Measurements from ENCODE around the gene DMXL2.
"Not testable (repeated sequence)": the region's sequence is repeated elsewhere in the genome, so short reads cannot be mapped to it uniquely, and the experiment has no call there.

DMXL2 gene

GRCh38 chr15:51494411-51495314 lies 127.9 kb downstream of the DMXL2 start:
- Mint-ChIP-seq H3K4me1 (no peaks in the 10 kb centered on the region), H3K27ac (peak overlapping the region in 1 of 2 donors; percentile 14), H3K9me3 (no peaks in the 10 kb centered on the region), H3K4me3 (no peak overlapping the region), H3K27me3 (no peaks in the 10 kb centered on the region)
- ATAC-seq (no peak), DNase-seq (no peak)

DNA sequence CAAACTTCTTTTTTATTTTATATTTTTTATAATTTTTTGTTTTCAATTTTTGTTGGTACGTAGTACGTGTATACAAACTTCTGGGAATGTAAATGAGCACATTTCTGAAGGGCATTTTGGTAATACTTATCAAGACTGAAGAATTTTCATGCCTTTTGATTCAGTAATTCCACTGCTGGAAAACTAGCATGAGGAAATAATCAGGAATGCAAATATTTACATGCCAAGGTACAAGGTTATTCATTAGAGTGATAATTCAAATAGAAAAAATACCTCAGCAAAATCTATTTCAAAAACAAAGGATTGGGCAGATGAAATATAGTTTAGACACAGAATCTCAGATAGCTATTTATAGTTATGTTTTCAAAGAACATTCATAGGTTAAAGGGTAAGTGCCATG lies 128.7 kb downstream of the DMXL2 start:
- Mint-ChIP-seq H3K9me3 (no peaks in the 10 kb centered on the region), H3K4me3 (no peak overlapping the region), H3K4me1 (no peaks in the 10 kb centered on the region), H3K27ac (no peak overlapping the region), H3K27me3 (no peaks in the 10 kb centered on the region)
- ATAC-seq (no peak), DNase-seq (no peak)

GRCh38 chr15:51492528-51492927 lies 130.0 kb downstream of the DMXL2 start:
- ATAC-seq (no peak), DNase-seq (no peak)
- Mint-ChIP-seq H3K4me3 (no peak overlapping the region), H3K27ac (no peak overlapping the region), H3K9me3 (no peaks in the 10 kb centered on the region), H3K27me3 (no peaks in the 10 kb centered on the region), H3K4me1 (no peaks in the 10 kb centered on the region)

DNA sequence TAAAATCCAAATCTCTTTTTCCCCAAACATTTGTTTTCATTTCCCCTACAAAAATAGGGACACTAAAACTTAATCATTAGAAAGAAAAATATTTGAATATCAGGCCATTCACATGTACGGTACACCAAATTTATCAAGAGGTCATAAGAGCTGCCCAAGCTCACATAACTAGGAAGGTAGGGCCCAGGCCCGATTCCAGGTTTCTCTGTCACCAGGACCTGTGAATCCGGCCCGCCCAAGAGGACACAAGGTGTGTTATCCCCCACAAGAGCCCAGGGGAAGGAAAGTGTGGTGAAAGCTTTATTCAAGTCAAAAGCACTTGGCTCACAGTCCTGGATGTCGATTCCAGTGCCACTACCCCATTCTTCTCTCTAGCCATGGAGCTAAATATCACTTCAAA lies 130.6 kb downstream of the DMXL2 start:
- no peaks in the 10 kb centered on the region for H3K4me1 Mint-ChIP-seq
- H3K9me3 Mint-ChIP-seq, result no peaks in the 10 kb centered on the region
- no peaks in the 10 kb centered on the region for H3K27me3 Mint-ChIP-seq
- ATAC-seq (no peak), DNase-seq (no peak)
- H3K27ac Mint-ChIP-seq, result no peak overlapping the region
- no peak overlapping the region for H3K4me3 Mint-ChIP-seq

DNA sequence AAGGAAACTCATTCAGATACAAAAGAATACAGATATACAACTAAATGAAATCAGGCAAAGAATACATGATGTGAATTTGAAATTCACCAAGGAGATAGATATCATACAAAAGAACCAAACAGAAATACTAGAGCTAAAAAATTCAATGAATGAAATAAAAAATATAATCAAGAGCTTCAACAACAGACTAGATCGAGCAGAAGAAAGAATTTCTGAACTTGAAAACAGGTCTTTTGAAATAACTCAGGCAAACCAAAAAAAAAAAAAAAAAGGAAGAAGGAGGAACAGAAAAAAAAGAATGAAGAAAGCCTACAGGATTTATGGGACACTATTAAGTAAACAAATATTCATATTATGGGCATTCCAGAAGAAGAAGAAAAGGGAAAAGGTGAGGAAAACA lies 137.8 kb downstream of the DMXL2 start:
- H3K4me3 Mint-ChIP-seq, result no peak overlapping the region
- no peak overlapping the region for H3K27ac Mint-ChIP-seq
- H3K9me3 Mint-ChIP-seq, result peaks cover 13 to 18% of the 10 kb centered on the region in 2 donors
- DNase-seq, result no peak
- no peaks in the 10 kb centered on the region for H3K4me1 Mint-ChIP-seq
- ATAC-seq, result no peak
- no peaks in the 10 kb centered on the region for H3K27me3 Mint-ChIP-seq

GRCh38 chr15:51483985-51484384 lies 138.6 kb downstream of the DMXL2 start:
- no peak for ATAC-seq
- Mint-ChIP-seq H3K4me1 (no peaks in the 10 kb centered on the region), H3K27me3 (no peaks in the 10 kb centered on the region), H3K9me3 (peaks cover 13 to 18% of the 10 kb centered on the region in 2 donors), H3K4me3 (no peak overlapping the region), H3K27ac (no peak overlapping the region)
- DNase-seq, result no peak

- DNase-seq, result no peak
- Mint-ChIP-seq H3K9me3 (peaks cover 13 to 18% of the 10 kb centered on the region in 2 donors), H3K27ac (no peak overlapping the region), H3K4me3 (no peak overlapping the region), H3K27me3 (no peaks in the 10 kb centered on the region), H3K4me1 (no peaks in the 10 kb centered on the region)
- no peak for ATAC-seq
Observed at GRCh38 chr15:51483520-51483919, 139.1 kb downstream of the DMXL2 start.

- Mint-ChIP-seq H3K27ac (no peak overlapping the region), H3K27me3 (no peaks in the 10 kb centered on the region), H3K9me3 (no peaks in the 10 kb centered on the region), H3K4me3 (no peak overlapping the region), H3K4me1 (no peaks in the 10 kb centered on the region)
- ATAC-seq (no peak), DNase-seq (no peak)
Observed at GRCh38 chr15:51475736-51476135, 146.8 kb downstream of the DMXL2 start.

DNA sequence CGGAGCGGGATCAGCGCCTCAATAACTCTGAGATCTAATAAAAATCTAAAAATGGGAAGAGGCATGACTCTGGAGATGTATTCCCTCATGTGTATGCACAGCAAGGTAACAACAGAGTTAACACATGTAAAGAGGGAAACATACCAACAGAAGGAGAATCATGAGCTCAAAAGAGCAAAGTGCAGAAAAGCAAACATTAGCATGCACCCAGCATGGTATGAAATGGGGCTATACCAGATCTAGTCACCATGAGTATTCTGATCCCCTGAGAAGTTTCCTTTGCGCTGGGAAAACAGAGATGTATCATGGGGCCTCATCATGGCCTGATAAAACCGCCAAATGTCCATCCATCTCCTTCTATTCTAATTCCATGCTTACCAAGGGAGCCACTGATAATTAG lies 152.1 kb downstream of the DMXL2 start:
- no peaks in the 10 kb centered on the region for H3K27me3 Mint-ChIP-seq

DNA sequence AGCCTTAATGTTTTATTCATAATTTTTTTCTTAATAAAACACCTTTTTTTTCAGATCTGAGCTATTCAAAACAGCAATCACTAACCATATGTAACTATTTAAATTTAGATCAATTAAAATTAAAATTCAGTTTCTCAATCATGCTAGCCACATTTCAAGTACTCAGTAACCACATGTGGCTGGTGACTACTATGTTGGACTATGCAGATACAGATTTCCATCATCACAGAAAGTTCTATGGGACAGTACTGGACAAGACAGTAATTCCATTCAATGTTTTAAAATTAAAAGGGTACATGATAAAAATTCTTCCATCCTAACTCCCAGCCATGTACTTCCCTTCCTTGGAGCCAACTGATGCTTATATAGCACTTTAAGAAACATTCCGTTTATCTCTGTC lies 161.8 kb downstream of the DMXL2 start:
- no peaks in the 10 kb centered on the region for H3K27me3 Mint-ChIP-seq
- DNase-seq (no peak), ATAC-seq (no peak)
- H3K27ac Mint-ChIP-seq, result no peak overlapping the region
- H3K9me3 Mint-ChIP-seq, result no peaks in the 10 kb centered on the region
- no peaks in the 10 kb centered on the region for H3K4me1 Mint-ChIP-seq
- no peak overlapping the region for H3K4me3 Mint-ChIP-seq

More for the DNA sequence above, 152.1 kb downstream of the DMXL2 start:
- Mint-ChIP-seq H3K4me1 (no peaks in the 10 kb centered on the region), H3K4me3 (no peak overlapping the region), H3K27ac (no peak overlapping the region), H3K9me3 (no peaks in the 10 kb centered on the region)
- DNase-seq, result no peak
- ATAC-seq, result no peak

DNA sequence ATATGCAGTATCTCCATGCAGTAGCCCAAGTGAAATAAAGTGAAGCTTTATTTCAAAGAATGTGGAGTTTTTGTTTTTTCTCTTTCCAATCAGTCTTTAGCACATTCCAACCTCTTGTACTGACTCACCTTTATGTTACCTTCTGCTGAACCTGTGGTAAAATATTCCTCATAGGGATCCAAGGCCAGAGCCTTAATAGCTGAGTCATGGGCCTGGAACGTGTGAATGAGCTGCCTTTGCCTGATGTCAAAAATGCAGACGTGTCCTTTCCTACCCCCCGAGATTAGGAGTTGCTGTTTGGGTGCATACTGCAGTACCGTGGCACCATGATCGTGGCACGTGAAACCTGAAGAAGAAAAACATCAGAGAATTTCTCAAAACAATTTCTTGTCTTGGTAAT lies 172.6 kb downstream of the DMXL2 start:
- H3K4me1 Mint-ChIP-seq, result peaks cover 12% of the 10 kb centered on the region
- no peaks in the 10 kb centered on the region for H3K9me3 Mint-ChIP-seq
- DNase-seq (no peak), ATAC-seq (no peak)
- H3K27ac Mint-ChIP-seq, result no peak overlapping the region
- H3K27me3 Mint-ChIP-seq, result no peaks in the 10 kb centered on the region
- H3K4me3 Mint-ChIP-seq, result no peak overlapping the region

GRCh38 chr15:51448622-51449399 lies 173.8 kb downstream of the DMXL2 start:
- ATAC-seq, result no peak
- Mint-ChIP-seq H3K27ac (no peak overlapping the region), H3K4me3 (no peak overlapping the region), H3K4me1 (peaks cover 12% of the 10 kb centered on the region), H3K9me3 (no peaks in the 10 kb centered on the region), H3K27me3 (no peaks in the 10 kb centered on the region)
- DNase-seq, result no peak

DNA sequence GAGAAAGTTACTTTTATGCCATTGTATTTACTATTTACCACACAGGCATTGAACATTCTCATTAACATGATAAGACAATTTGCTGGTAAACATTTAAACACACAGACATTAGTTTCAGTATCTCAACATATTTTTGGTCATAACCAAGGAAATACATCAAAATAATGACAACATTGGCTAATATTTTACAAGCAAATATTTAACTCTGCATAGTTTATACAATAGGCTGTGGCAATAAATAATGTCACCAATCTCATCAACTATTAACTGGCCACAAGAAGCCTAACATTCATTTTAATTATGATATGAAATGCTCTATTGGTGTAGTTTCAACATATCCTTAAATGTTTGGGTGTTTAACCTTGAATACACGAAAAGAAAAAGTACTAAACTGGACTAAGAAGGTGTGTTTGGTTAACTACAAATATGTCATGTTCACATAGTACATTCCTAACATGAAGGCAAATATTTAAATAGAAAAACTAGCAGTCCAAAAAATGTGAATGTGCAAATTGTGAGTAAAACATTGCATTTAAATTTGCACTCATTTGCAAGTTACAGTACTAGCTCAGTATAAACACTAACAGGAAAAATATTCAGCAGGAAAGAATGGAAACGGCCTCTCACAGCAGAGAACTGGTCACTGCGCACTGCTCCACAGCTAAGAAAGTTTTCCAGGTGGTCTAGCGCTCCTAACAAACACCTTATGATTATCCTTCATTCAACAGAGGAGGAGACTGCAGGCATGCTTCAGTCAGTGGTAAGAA lies 174.5 kb downstream of the DMXL2 start:
- H3K9me3 Mint-ChIP-seq, result no peaks in the 10 kb centered on the region
- DNase-seq (no peak), ATAC-seq (no peak)
- peaks cover 12% of the 10 kb centered on the region for H3K4me1 Mint-ChIP-seq
- no peaks in the 10 kb centered on the region for H3K27me3 Mint-ChIP-seq
- no peak overlapping the region for H3K4me3 Mint-ChIP-seq
- H3K27ac Mint-ChIP-seq, result no peak overlapping the region

- not testable (repeated sequence) for H3K27ac Mint-ChIP-seq, H3K27me3 Mint-ChIP-seq, DNase-seq, H3K9me3 Mint-ChIP-seq, H3K4me3 Mint-ChIP-seq, ATAC-seq
- H3K4me1 Mint-ChIP-seq, result peaks cover 12% of the 10 kb centered on the region
Observed at GRCh38 chr15:51446029-51446744, 176.4 kb downstream of the DMXL2 start.

DNA sequence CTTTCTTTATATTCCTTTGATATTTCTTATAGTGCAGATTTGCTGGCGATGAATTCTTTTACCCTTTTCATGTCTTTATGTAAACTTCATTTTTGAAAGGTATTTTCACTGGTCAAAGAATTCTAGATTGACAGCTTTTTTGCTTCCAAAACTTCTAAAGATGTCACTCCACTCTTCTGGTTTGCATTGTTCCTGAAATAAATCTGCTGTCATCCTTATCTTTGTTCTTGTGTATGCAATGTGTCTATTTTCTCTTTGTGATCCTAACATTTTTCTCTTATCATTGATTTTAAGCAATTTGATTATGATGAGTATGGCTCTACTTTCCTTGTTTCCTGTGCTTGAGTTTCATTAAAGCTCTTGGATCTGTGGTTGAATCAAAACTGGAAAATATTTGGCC lies 177.8 kb downstream of the DMXL2 start:
- Mint-ChIP-seq H3K9me3 (no peaks in the 10 kb centered on the region), H3K27me3 (peaks cover 12% of the 10 kb centered on the region), H3K27ac (no peak overlapping the region), H3K4me1 (peaks cover 12% of the 10 kb centered on the region), H3K4me3 (no peak overlapping the region)
- DNase-seq, result no peak
- no peak for ATAC-seq
